Brain microvascular endothelial cell (primary cell): ENCODE results near the gene RENBP.

Experiments
- DNase-seq: peaks from one replicate; pipeline ENCODE4 v3.0.0-alpha.2; 2020
- H3K27ac ChIP-seq: fragments of 250-450 bp; sonication (Bioruptor Pico); 2 replicates; pipeline ENCODE4 v1.5.1; 2020; ENCODE audit warnings: mild to moderate bottlenecking, moderate library complexity
- H3K27me3 ChIP-seq: fragments of 250-450 bp; sonication (Bioruptor Pico); replicated peaks from 2 replicates; pipeline ENCODE4 v1.5.1; 2020; ENCODE audit warnings: mild to moderate bottlenecking
- H3K36me3 ChIP-seq: fragments of 250-450 bp; sonication (Bioruptor Pico); replicated peaks from 2 replicates; pipeline ENCODE4 v1.5.1; 2020; ENCODE audit warnings: mild to moderate bottlenecking
- H3K4me3 ChIP-seq: 2 replicates; pipeline ENCODE4 v1.5.1; 2011; ENCODE audit warnings: low read depth, mild to moderate bottlenecking, control low read depth, low read length, moderate library complexity
- CTCF ChIP-seq: IDR thresholded peaks from 2 replicates; pipeline ENCODE4 v1.5.1; 2011; ENCODE audit warnings: low read depth, mild to moderate bottlenecking, moderate library complexity, low read length, control low read depth, inconsistent platforms; ENCODE audit errors: missing control alignments
- in situ Hi-C: cut with HindIII; loops from 2 replicates; pipeline ENCODE4 v1.10.0; 2017; ENCODE audit warnings: low sequenced_read_pairs, low pct_ligation_motif_present

RENBP gene

GRCh38 chrX:153972368-153973126 lies 28.1 kb upstream of the RENBP start, which contains the start of gene TMEM187:
Gene TMEM187 (plus strand): TSS chrX:153972754. CDS start chrX:153982063, 9,309 bp downstream.
- H3K27me3 ChIP-seq = no peaks in the 10 kb centered on the region
- in situ Hi-C loops = no loop called here
- TF ChIP-seq CTCF = no peak
- H3K27ac ChIP-seq = peak within 1 kb of the TSS; percentile 98
- peak within 1 kb of the TSS; percentile 87 for H3K4me3 ChIP-seq
- H3K36me3 ChIP-seq = no peaks in the 10 kb centered on the region
- DNase-seq = peak; percentile 74

DNA sequence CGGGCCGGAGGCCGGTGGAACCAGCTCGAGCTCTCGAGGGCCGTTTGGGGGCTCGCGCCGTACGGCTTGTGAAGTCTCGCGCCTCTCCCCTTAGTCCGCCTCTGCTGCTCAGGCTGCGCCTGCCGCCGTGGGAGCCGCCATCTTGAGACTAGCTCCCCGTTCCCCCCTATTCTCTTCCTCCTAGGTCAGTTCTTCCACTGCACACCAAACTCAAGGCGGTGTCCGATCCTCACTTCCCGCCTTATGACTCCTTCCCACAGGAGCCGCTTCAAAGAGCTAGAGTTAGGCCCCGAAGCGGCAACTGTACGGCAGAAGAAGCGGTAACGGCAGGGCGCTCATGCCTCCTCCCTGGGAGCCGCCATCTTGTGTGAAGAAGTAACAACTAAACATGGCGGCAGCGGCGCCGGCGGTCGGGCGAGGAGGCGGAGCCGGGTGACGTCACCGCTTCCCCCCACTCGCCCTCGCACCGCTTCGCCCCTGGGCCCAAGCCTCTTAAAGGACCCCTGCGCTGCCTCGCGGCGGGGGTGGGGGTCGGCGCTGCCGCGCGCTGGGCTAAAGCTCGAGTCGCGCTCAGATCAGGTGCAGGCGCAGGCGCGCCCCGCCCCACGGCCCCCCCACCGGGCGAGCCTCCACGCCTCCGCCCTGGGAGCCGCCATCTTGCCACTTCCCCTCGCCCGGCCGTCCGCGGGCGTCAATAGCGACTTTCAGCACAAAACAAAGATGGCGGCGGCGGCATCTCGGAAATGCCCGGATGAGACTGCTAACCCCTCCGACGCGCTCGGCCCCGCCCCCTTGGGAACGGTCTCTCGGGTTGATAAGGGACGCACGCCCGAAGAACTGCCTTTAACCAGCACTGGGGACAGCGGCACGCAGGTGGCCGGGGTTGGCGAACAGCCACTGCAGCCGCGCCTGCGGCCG lies 27.3 kb upstream of the RENBP start, which contains the start of gene HCFC1:
Gene HCFC1 (minus strand): TSS at position 369 of the 918 bp plus-strand sequence. CDS start 978 bp downstream, outside the sequence.
- DNase-seq = peak; percentile 81
- in situ Hi-C loops = no loop called here

DNA sequence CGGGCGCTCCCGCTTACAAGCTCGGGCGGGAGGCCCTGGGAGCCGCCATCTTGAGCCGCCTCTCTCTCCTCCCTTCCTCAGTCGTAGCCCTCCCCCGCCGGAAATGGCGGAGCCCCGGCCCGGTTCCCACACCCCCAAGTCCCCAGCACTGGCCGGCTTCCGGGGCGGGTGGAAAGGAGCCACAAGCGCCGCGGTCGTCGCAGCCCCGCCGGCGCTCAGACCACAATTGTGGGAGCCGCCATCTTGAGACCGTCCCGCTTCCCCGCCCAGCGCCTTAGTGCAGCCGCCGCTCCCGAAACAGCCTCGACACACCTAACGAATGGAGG lies 26.6 kb upstream of the RENBP start:
- peak; percentile 82 for DNase-seq
- in situ Hi-C loops = no loop called here
- Histone ChIP-seq H3K4me3 (peak overlapping the region; percentile 87), H3K27me3 (no peaks in the 10 kb centered on the region), H3K36me3 (no peaks in the 10 kb centered on the region), H3K27ac (peak overlapping the region; percentile 98)
- no peak for TF ChIP-seq CTCF

More for the DNA sequence above, 27.3 kb upstream of the RENBP start, which contains the start of gene HCFC1:
- no peak for TF ChIP-seq CTCF
- Histone ChIP-seq H3K27ac (peak within 1 kb of the TSS; percentile 98), H3K36me3 (no peaks in the 10 kb centered on the region), H3K27me3 (no peaks in the 10 kb centered on the region), H3K4me3 (peak within 1 kb of the TSS; percentile 87)

DNA sequence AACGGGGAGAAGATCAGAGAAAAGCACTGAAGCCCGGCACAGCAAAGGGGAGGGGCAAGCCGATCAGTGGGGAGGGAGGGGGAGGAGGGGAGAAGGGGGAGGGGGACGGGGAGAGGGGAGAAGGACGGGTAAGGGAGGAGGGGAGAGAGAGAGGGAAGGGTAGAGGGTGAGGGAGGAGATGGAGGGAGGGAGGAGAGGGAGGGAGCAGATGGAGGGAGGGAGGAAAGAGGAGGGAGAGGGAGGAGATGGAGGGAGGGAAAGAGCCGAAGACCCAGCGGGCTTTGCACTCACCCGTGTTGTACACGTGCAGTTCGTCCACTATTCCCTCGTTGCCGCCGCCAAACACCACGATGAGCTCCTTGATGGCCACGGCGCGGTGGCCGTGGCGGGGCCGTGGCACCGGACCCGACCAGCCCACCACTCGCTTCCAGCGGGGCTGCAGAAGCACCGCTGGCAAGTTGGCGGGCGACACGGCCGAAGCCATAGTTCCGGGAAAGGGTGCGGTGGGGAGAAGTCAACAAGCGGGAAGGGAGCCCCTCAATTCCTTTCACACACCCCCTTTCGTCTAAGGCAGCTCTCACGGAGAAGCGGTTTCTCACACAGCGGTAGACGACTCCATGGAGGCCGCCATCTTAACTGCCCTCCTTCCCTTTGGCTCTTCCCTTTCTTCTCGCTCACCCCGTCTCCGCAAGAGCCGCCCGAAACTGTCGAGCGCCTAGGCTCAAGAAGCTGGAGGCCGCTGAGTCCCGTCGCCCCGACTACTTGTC lies 26.1 kb upstream of the RENBP start:
- H3K36me3 ChIP-seq = no peaks in the 10 kb centered on the region
- peak; percentile 35 for DNase-seq
- in situ Hi-C loops = no loop called here
- TF ChIP-seq CTCF = no peak
- H3K27me3 ChIP-seq = no peaks in the 10 kb centered on the region
- H3K4me3 ChIP-seq = peak overlapping the region; percentile 87
- H3K27ac ChIP-seq = peak overlapping the region; percentile 98

DNA sequence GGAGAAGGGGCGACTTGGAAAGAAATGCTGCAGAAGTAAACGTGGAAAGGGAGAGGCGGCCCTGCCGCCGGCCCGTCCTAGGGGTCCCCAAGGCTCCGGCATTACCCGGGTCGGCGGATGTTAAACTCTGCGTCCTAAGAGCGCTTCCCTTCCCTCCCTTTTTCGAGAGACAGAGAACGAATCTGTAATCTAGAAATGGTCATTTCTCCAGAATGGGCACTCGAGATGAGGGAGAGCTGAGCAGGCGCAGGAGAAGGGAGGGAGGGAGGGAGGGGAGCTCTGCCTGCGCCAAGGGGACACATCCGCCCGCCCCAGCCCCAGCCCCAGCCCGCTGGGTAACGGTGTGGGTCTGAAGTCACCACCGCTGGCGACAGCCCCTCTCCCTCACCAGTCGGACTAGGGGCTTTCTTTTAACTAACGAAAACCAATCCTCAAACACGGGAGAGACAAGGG lies 25.5 kb upstream of the RENBP start:
- H3K27me3 ChIP-seq = no peaks in the 10 kb centered on the region
- H3K4me3 ChIP-seq = peak overlapping the region; percentile 87
- H3K27ac ChIP-seq = no peak overlapping the region
- DNase-seq = no peak
- H3K36me3 ChIP-seq = no peaks in the 10 kb centered on the region
- no peak for TF ChIP-seq CTCF
- in situ Hi-C loops = no loop called here
